Activated naive CD4-positive, alpha-beta T cell (primary cell): Measurements from ENCODE around the gene GPRC5D.

ENCODE experiments used
- DNase-seq, 4 experiments: peaks; one replicate each; lab custom pipeline; 2025; lab: John Stamatoyannopoulos, UW

GPRC5D gene

GRCh38 chr12:12952036-12952435, at the start of gene GPRC5D:
Gene GPRC5D (minus strand): TSS chr12:12952170. CDS start chr12:12950384, 1,786 bp downstream.
- no peak for DNase-seq

- no peak for DNase-seq
Measured at GRCh38 chr12:13001775-13002040, 49.7 kb upstream of the GPRC5D start.

- peak in 2 of 4 experiments; percentile 3 to 44 for DNase-seq
Measured at GRCh38 chr12:13000925-13001774, 49.2 kb upstream of the GPRC5D start.

GRCh38 chr12:13000616-13000924, 48.6 kb upstream of the GPRC5D start:
- DNase-seq, result peak in 1 of 4 experiments; percentile 58

GRCh38 chr12:12999959-13000615, 48.1 kb upstream of the GPRC5D start, which contains the start of gene HEBP1:
Gene HEBP1 (minus strand): TSS chr12:13000265. CDS start chr12:13000114, 151 bp downstream.
- peak; percentile 89 to 97 (median 96) for DNase-seq

GRCh38 chr12:12999271-12999958, 47.4 kb upstream of the GPRC5D start:
- peak in 1 of 4 experiments; percentile 30 for DNase-seq

- DNase-seq, result no peak
Measured at GRCh38 chr12:12998248-12998647, 46.3 kb upstream of the GPRC5D start.

GRCh38 chr12:12997734-12998133, 45.8 kb upstream of the GPRC5D start:
- no peak for DNase-seq

GRCh38 chr12:12997156-12997555, 45.2 kb upstream of the GPRC5D start:
- no peak for DNase-seq

- no peak for DNase-seq
Measured at GRCh38 chr12:12996209-12996608, 44.2 kb upstream of the GPRC5D start.

GRCh38 chr12:12995088-12995487, 43.1 kb upstream of the GPRC5D start:
- DNase-seq, result no peak

- no peak for DNase-seq
Measured at GRCh38 chr12:12993367-12993766, 41.4 kb upstream of the GPRC5D start.

- DNase-seq, result no peak
Measured at GRCh38 chr12:12992418-12993130, 40.6 kb upstream of the GPRC5D start.

- no peak for DNase-seq
Measured at GRCh38 chr12:12990700-12991468, 38.9 kb upstream of the GPRC5D start.

GRCh38 chr12:12987421-12987820, 35.5 kb upstream of the GPRC5D start:
- no peak for DNase-seq

GRCh38 chr12:12986775-12987331, 34.9 kb upstream of the GPRC5D start:
- DNase-seq, result no peak

GRCh38 chr12:12985817-12986408, 33.9 kb upstream of the GPRC5D start:
- no peak for DNase-seq

GRCh38 chr12:12984149-12984548, 32.2 kb upstream of the GPRC5D start:
- no peak for DNase-seq

- DNase-seq, result no peak
Measured at GRCh38 chr12:12983420-12984035, 31.6 kb upstream of the GPRC5D start.

- no peak for DNase-seq
Measured at GRCh38 chr12:12982331-12982730, 30.4 kb upstream of the GPRC5D start.
